ENCODE measurements around the gene RUNX1. TPM values are rescaled to one million over a fixed set of nuclear protein-coding genes. Genes with fewer than 3 reads are reported as not detected.

RUNX1 gene
- total RNA-seq, 1 donor from 2014 or later = 18.7 TPM

DNA sequence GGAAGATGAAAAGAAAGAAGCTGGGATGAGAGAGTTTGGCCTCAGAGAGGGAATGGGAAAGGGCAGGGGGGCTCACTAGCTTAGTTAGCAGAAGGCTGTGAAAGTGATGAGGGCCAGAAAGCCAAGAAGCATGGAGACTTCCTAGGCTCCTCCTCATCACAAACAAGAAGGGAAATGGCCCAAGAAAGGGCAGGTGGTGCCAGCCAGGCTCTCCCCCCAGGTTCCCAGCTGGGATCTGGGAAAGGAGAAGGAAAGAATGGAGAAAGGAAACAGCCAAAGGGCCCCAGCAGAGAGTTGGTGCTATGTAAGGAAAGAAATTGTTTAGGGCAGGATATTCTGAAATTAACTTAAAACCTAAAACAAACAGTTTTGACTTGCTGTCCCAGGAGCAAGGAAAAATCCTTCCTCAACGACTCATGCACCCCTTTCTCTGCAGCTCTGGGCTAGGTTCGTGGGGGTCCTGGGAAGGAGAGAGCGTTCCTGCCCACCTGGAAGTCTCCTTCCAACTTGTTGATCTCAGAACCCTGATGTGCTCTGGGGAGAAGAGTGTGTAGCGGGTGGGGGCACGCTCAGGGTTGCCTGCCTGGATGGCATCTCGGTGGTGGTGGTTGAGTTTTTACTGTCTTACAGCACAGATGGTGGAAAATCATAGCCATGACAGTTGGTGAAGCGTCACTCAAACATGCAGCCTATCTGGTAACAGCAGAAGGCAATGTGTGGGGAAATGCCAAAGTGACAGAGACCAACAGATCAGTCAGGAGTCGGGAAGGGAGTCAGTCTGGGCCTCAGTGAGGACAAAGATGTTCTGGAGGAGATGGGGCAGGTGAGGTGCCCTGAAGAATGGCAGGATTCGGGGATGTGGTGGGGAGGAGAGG lies 233.0 kb downstream of the RUNX1 start:
- no peak for DNase-seq (ENCODE audit: low spot score)
- Mint-ChIP-seq H3K27me3 (ENCODE audit: unreplicated experiment) (peaks cover 3% of the 10 kb centered on the region), H3K27ac (ENCODE audit: unreplicated experiment) (peak overlapping the region; percentile 26), H3K4me3 (ENCODE audit: unreplicated experiment) (peak overlapping the region; percentile 34), H3K9me3 (ENCODE audit: unreplicated experiment) (no peaks in the 10 kb centered on the region), H3K4me1 (ENCODE audit: unreplicated experiment) (peaks cover 37% of the 10 kb centered on the region), H3K36me3 (ENCODE audit: low read depth, unreplicated experiment) (peaks cover 15% of the 10 kb centered on the region)
- no peak for TF ChIP-seq CTCF (IDR thresholded peaks at IDR 0.05; ENCODE audit: unreplicated experiment)

- no peaks in the 10 kb centered on the region for H3K9me3 Mint-ChIP-seq (ENCODE audit: unreplicated experiment)
- TF ChIP-seq CTCF (IDR thresholded peaks at IDR 0.05; ENCODE audit: unreplicated experiment) = no peak
- H3K4me1 Mint-ChIP-seq (ENCODE audit: unreplicated experiment) = peaks cover 40% of the 10 kb centered on the region
- H3K4me3 Mint-ChIP-seq (ENCODE audit: unreplicated experiment) = no peak overlapping the region
- H3K27ac Mint-ChIP-seq (ENCODE audit: unreplicated experiment) = no peak overlapping the region
- H3K27me3 Mint-ChIP-seq (ENCODE audit: unreplicated experiment) = peaks cover 3% of the 10 kb centered on the region
- DNase-seq (ENCODE audit: low spot score) = no peak
- peaks cover 15% of the 10 kb centered on the region for H3K36me3 Mint-ChIP-seq (ENCODE audit: low read depth, unreplicated experiment)
Measured at GRCh38 chr21:34814529-34814951, 234.6 kb downstream of the RUNX1 start.

DNA sequence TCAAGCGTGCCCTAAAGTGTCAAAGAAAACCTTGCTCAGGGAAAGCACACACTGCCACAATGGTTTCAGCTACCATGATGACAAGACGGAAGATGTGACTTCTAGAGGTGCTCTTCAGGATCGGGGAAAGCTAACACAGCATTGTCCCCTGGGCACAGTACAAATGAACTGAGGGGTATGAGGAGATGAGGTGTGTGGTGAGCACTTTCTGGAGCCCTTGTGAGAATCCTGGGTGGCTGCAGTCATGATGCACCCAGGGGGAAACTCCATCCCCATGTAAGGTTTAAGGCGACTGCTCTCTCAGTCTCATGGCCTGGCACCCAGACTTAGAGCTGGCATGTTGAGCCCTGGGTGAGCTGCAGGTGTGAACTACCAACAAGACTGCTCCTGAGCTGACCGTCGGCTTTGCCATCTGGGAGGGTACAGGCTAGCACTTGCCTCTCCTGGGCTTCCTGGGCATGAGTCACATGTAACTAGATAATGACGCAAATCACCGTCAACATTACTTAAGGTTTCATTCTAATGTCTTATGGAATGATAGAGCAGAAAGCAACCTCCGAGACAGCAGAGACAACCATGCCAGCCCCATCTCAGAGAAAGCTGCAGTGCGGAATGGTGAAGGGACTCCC lies 235.7 kb downstream of the RUNX1 start:
- DNase-seq (ENCODE audit: low spot score) = no peak
- H3K4me1 Mint-ChIP-seq (ENCODE audit: unreplicated experiment) = peaks cover 40% of the 10 kb centered on the region
- H3K9me3 Mint-ChIP-seq (ENCODE audit: unreplicated experiment) = no peaks in the 10 kb centered on the region
- H3K4me3 Mint-ChIP-seq (ENCODE audit: unreplicated experiment) = no peak overlapping the region
- peaks cover 18% of the 10 kb centered on the region for H3K36me3 Mint-ChIP-seq (ENCODE audit: low read depth, unreplicated experiment)
- H3K27me3 Mint-ChIP-seq (ENCODE audit: unreplicated experiment) = peaks cover 5% of the 10 kb centered on the region
- TF ChIP-seq CTCF (IDR thresholded peaks at IDR 0.05; ENCODE audit: unreplicated experiment) = no peak
- H3K27ac Mint-ChIP-seq (ENCODE audit: unreplicated experiment) = no peak overlapping the region

GRCh38 chr21:34812504-34813265 lies 236.4 kb downstream of the RUNX1 start:
- TF ChIP-seq CTCF (IDR thresholded peaks at IDR 0.05; ENCODE audit: unreplicated experiment) = no peak
- H3K4me3 Mint-ChIP-seq (ENCODE audit: unreplicated experiment) = no peak overlapping the region
- H3K4me1 Mint-ChIP-seq (ENCODE audit: unreplicated experiment) = peaks cover 38% of the 10 kb centered on the region

More at GRCh38 chr21:34812504-34813265, 236.4 kb downstream of the RUNX1 start:
- Mint-ChIP-seq H3K9me3 (ENCODE audit: unreplicated experiment) (no peaks in the 10 kb centered on the region), H3K27ac (ENCODE audit: unreplicated experiment) (no peak overlapping the region), H3K36me3 (ENCODE audit: low read depth, unreplicated experiment) (peaks cover 18% of the 10 kb centered on the region), H3K27me3 (ENCODE audit: unreplicated experiment) (peaks cover 5% of the 10 kb centered on the region)
- DNase-seq (ENCODE audit: low spot score) = no peak
